HCT116 (cell line): ENCODE data around the gene FREM3. TPM values are rescaled to one million over a fixed set of nuclear protein-coding genes. Genes with fewer than 3 reads are reported as not detected.

Experiments used
- ATAC-seq: fragments of 200-7000 bp; cut with Tn5 transposase; 2 replicates; pipeline ENCODE4 v1.9.1; 2020; ENCODE audit warnings: mild to moderate bottlenecking, moderate library complexity
- BruUV-seq: library from RNA; stranded (reverse); fragments of 400-500 nt; replicated peaks from 2 replicates; lab custom pipeline; 2021; lab: Mats Ljungman, UMichigan
- CTCF ChIA-PET: fragments of 300-600 bp; sonication (Branson Sonifier 250); formaldehyde crosslinking; loops from one replicate; lab custom pipeline; 2021; ENCODE audit warnings: antibody characterized with exemption; lab: Charles Lee
- POLR2A ChIA-PET: fragments of 300-600, 350-600 bp; sonication (Branson Sonifier 250); formaldehyde crosslinking; loops from one replicate; lab custom pipeline; 2021; ENCODE audit warnings: antibody characterized with exemption; lab: Charles Lee
- RAD21 ChIA-PET, 2 experiments: fragments of 300-600 bp; sonication (Branson Sonifier 250); formaldehyde crosslinking; loops; one replicate each; lab custom pipeline; 2023; ENCODE audit warnings: low total read pairs in 2 of 2; ENCODE audit not compliant: uncharacterized antibody in 2 of 2, unreplicated experiment in 2 of 2, low non-redundant PET in 1 of 2; lab: Charles Lee
- DNase-seq: peaks from one replicate; pipeline ENCODE4 v3.0.0-alpha.2; 2010; ENCODE audit warnings: low read depth, low spot score
- H2AFZ ChIP-seq: fragments of 200-600 bp; shearing (Covaris generic), sonication (generic); 2 replicates; pipeline ENCODE4 v1.6.1; 2017; ENCODE audit warnings: low read depth, mixed run types, mixed read lengths, antibody characterized with exemption, low read length; ENCODE audit not compliant: poor library complexity, severe bottlenecking
- H3K27ac ChIP-seq: 2 replicates; pipeline ENCODE4 v1.5.1; 2012; ENCODE audit warnings: low read depth, low read length
- H3K27me3 ChIP-seq: fragments of 200-600 bp; sonication (generic); 2 replicates; pipeline ENCODE4 v1.6.1; 2016; ENCODE audit warnings: mixed run types, low read length, mixed read lengths; ENCODE audit not compliant: insufficient read depth
- H3K36me3 ChIP-seq, 2 experiments: fragments of 200-500 bp in 1 of 2; fragments of 200-600 bp in 1 of 2; sonication (Bioruptor generic) in 1 of 2; sonication (generic) in 1 of 2; 2 replicates each; pipeline versions ENCODE4 v1.5.1 to v1.6.1; 2014 to 2016; ENCODE audit warnings: low read length in 2 of 2, inconsistent platforms in 1 of 2, mixed read lengths in 1 of 2, mixed run types in 1 of 2; ENCODE audit not compliant: insufficient read depth in 2 of 2, control insufficient read depth in 1 of 2
- H3K4me1 ChIP-seq, 2 experiments: fragments of 200-600 bp in 1 of 2; sonication (generic) in 1 of 2; 2 replicates each; pipeline versions ENCODE4 v1.5.1 to v1.6.1; 2012 to 2017; ENCODE audit warnings: low read length in 2 of 2, inconsistent platforms in 1 of 2, mild to moderate bottlenecking in 1 of 2, mixed read lengths in 1 of 2, mixed run types in 1 of 2, moderate library complexity in 1 of 2; ENCODE audit not compliant: insufficient read depth in 2 of 2, control insufficient read depth in 1 of 2
- H3K4me2 ChIP-seq: fragments of 200-600 bp; sonication (generic); 2 replicates; pipeline ENCODE4 v1.6.1; 2017; ENCODE audit warnings: mixed run types, low read length, mixed read lengths
- H3K4me3 ChIP-seq, 2 experiments: fragments of 200-600 bp in 1 of 2; sonication (generic) in 1 of 2; replicated peaks in 1 of 2; 2 replicates each; pipeline ENCODE4 v1.5.1; 2011 to 2016; ENCODE audit warnings: low read length in 2 of 2, control low read depth in 1 of 2, low read depth in 1 of 2, mild to moderate bottlenecking in 1 of 2, mixed read lengths in 1 of 2, mixed run types in 1 of 2
- H3K79me2 ChIP-seq: fragments of 200-600 bp; sonication (generic); 2 replicates; pipeline ENCODE4 v1.6.1; 2017; ENCODE audit warnings: mild to moderate bottlenecking, mixed run types, low read length, moderate library complexity, mixed read lengths; ENCODE audit not compliant: insufficient read depth
- H3K9ac ChIP-seq: fragments of 200-600 bp; sonication (generic); 2 replicates; pipeline ENCODE4 v1.6.1; 2016; ENCODE audit warnings: low read length, mixed read lengths
- H3K9me2 ChIP-seq: fragments of 200-600 bp; sonication (generic), shearing (Covaris generic); 2 replicates; pipeline ENCODE4 v1.6.1; 2017; ENCODE audit warnings: mixed run types, mild to moderate bottlenecking, moderate library complexity; ENCODE audit not compliant: insufficient read depth
- H3K9me3 ChIP-seq, 2 experiments: fragments of 200-500 bp in 1 of 2; fragments of 200-600 bp in 1 of 2; sonication (Bioruptor generic) in 1 of 2; sonication (generic) in 1 of 2; 2 replicates each; pipeline ENCODE4 v1.6.1; 2014 to 2017; ENCODE audit warnings: low read length in 2 of 2, mixed read lengths in 2 of 2, inconsistent platforms in 1 of 2, low read depth in 1 of 2, mild to moderate bottlenecking in 1 of 2, mixed run types in 1 of 2, moderate library complexity in 1 of 2; ENCODE audit not compliant: control insufficient read depth in 1 of 2, insufficient read depth in 1 of 2
- H4K20me1 ChIP-seq: fragments of 200-600 bp; sonication (generic), shearing (Covaris generic); 2 replicates; pipeline ENCODE4 v1.6.1; 2017; ENCODE audit warnings: mixed run types, mild to moderate bottlenecking, moderate library complexity; ENCODE audit not compliant: insufficient read depth
- CBX3 ChIP-seq: IDR thresholded peaks from 2 replicates; pipeline ENCODE4 v1.6.1; 2012; ENCODE audit warnings: low read depth
- CEBPB ChIP-seq: IDR thresholded peaks from 2 replicates; pipeline ENCODE4 v1.6.1; 2012; ENCODE audit warnings: low read depth
- EGR1 ChIP-seq: IDR thresholded peaks from 2 replicates; pipeline ENCODE4 v1.6.1; 2012; ENCODE audit warnings: low read depth
- EZH2 ChIP-seq: fragments of 200-600 bp; sonication (generic); IDR thresholded peaks from 2 replicates; pipeline ENCODE4 v1.6.1; 2017; ENCODE audit warnings: antibody characterized with exemption, mixed run types
- POLR2A ChIP-seq: IDR thresholded peaks from 2 replicates; pipeline ENCODE4 v1.7.0; 2011; ENCODE audit warnings: borderline replicate concordance; ENCODE audit not compliant: insufficient read depth, insufficient read length; ENCODE audit errors: extremely low read depth
- RAD21 ChIP-seq: IDR thresholded peaks from 2 replicates; pipeline ENCODE4 v1.6.1; 2012; ENCODE audit warnings: low read depth, mild to moderate bottlenecking
- SIN3A ChIP-seq: IDR thresholded peaks from 2 replicates; pipeline ENCODE4 v1.6.1; 2012; ENCODE audit warnings: low read depth
- YY1 ChIP-seq: IDR thresholded peaks from 2 replicates; pipeline ENCODE4 v1.6.1; 2011; ENCODE audit warnings: low read length, low read depth, moderate library complexity, mild to moderate bottlenecking; ENCODE audit not compliant: insufficient replicate concordance; ENCODE audit errors: extremely low read depth
- ZNF274 ChIP-seq: fragments of 200-500 bp; sonication (Bioruptor generic); IDR thresholded peaks from 2 replicates; pipeline ENCODE4 v1.6.1; 2014; ENCODE audit warnings: mild to moderate bottlenecking, low read depth, low read length, inconsistent platforms
- intact Hi-C: fragments of 100-400 bp; cut with micrococcal nuclease; formaldehyde crosslinking; loops from 2 replicates; pipeline ENCODE4 v1.10.0; 2022
- total RNA-seq: library from RNA; stranded (reverse); gene quantifications from one replicate; pipeline ENCODE4 v1.2.1, GENCODE V29; 2021; ENCODE audit not compliant: unreplicated experiment
- TF ChIP-seq, protein P1 (sequence below), 3 experiments: fragments of 200-600 bp in 1 of 3; sonication (generic) in 1 of 3; IDR thresholded peaks in 2 of 3; conservative IDR thresholded peaks in 1 of 3; 2 replicates each; pipeline ENCODE4 v1.5.1; 2012 to 2017; ENCODE audit warnings: low read depth in 2 of 3, low read length in 2 of 3, antibody characterized with exemption in 1 of 3, borderline replicate concordance in 1 of 3, control low read depth in 1 of 3, mild to moderate bottlenecking in 1 of 3, mixed read lengths in 1 of 3, mixed run types in 1 of 3, moderate library complexity in 1 of 3; ENCODE audit not compliant: insufficient read depth in 1 of 3

FREM3 gene
- total RNA-seq, 1 experiment from 2014 or later, result not detected

DNA sequence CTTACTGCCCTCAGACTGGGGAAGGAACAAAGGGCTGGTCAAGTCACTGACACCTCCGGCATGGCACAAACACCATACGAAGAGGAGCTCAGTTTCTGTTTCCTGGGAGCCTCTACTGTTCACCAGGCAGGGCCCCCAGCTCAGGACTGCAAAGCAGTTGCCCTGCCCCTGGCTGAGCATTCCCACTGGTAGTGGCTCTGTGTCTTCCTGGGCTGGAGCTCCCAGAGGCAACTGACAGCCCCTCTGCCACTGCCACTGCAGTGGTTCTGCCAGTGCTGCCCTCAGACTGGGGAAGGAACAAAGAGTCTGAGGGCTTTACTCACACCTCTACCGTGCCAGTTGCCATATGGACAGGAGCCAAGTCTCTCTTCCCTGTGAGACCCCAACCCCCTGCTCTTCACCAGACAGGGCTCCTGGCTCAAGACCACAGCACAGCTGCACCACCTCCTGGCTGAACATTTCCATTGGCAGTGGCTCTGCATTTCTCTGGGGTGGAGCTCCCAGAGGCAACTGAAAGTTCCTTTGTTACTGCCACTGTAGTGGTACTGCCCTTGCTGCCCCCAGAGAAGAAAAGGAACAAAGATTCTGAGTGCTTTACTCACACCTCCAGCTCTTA, 119.0 kb downstream of the FREM3 start:
- RAD21 ChIA-PET, result no interaction called here
- H3K4me3 ChIP-seq, result no peak overlapping the region
- DNase-seq, result no peak
- ATAC-seq, result no peak
- CTCF ChIA-PET, result interaction anchor here (0.8 to 1.0 kb wide), 2 partner anchors 9 to 51 kb away, joined by 3 read pairs; no protein-coding TSS in a partner anchor
- 0 out of 4 replicates have a peak, but pooled peaks cover 0 to 3% of the 10 kb centered on the region in 2 experiments for H3K9me3 ChIP-seq
- H3K27ac ChIP-seq, result no peak overlapping the region
- H3K9ac ChIP-seq, result no peak overlapping the region
- no peaks in the 10 kb centered on the region for H3K36me3 ChIP-seq
- H3K79me2 ChIP-seq, result no peaks in the 10 kb centered on the region
- TF ChIP-seq POLR2A (no peak), YY1 (no peak), EZH2 (no peak), CBX3 (no peak), EGR1 (no peak), CEBPB (no peak), RAD21 (peak; percentile 41)
- TF ChIP-seq, protein P1, sequence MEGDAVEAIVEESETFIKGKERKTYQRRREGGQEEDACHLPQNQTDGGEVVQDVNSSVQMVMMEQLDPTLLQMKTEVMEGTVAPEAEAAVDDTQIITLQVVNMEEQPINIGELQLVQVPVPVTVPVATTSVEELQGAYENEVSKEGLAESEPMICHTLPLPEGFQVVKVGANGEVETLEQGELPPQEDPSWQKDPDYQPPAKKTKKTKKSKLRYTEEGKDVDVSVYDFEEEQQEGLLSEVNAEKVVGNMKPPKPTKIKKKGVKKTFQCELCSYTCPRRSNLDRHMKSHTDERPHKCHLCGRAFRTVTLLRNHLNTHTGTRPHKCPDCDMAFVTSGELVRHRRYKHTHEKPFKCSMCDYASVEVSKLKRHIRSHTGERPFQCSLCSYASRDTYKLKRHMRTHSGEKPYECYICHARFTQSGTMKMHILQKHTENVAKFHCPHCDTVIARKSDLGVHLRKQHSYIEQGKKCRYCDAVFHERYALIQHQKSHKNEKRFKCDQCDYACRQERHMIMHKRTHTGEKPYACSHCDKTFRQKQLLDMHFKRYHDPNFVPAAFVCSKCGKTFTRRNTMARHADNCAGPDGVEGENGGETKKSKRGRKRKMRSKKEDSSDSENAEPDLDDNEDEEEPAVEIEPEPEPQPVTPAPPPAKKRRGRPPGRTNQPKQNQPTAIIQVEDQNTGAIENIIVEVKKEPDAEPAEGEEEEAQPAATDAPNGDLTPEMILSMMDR (IDR thresholded peaks at IDR 0.05 in 2 of 3, conservative IDR thresholded peaks at IDR 0.05 in 1 of 3; ENCODE audit: borderline replicate concordance in 1 of 3, insufficient read depth in 1 of 3, low read depth in 2 of 3, low read length in 2 of 3), result peak in 1 of 3 experiments; percentile 2; a peak in 1 of 6 replicates
- no peaks in the 10 kb centered on the region for H4K20me1 ChIP-seq
- H3K27me3 ChIP-seq, result no peaks in the 10 kb centered on the region
- no peak overlapping the region for H2AFZ ChIP-seq
- intact Hi-C loops, result loop anchor here (10.0 kb wide), 1 partner anchor 443 kb away; no protein-coding TSS in a partner anchor
- POLR2A ChIA-PET, result no interaction called here
- H3K4me1 ChIP-seq, result no peaks in the 10 kb centered on the region
- H3K9me2 ChIP-seq, result no peaks in the 10 kb centered on the region
- no peak overlapping the region for H3K4me2 ChIP-seq
- no TSS peak for BruUV-seq

DNA sequence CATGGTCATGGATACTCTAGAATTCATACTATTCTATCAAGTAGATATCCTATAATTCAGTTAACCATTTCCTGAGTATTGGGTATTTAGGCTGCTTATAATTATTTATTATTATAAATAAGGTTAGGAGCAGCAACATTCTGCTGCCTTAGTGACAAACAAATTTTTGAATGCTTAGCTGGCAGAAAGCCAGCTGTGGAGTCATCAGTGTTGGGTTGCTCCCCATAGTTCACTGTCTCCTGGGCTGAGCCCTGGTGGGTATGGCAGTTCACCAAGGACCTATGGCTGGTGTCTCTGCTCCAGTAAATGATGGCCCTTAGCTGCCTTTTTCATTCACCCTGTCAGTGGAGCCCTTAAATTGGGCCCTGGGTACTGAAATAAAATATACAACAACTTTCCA, 125.1 kb downstream of the FREM3 start:
- ATAC-seq, result no peak
- intact Hi-C loops, result no loop called here
- DNase-seq, result no peak
- H3K4me3 ChIP-seq, result no peak overlapping the region
- CTCF ChIA-PET, result no interaction called here
- no peaks in the 10 kb centered on the region for H3K9me3 ChIP-seq
- no peaks in the 10 kb centered on the region for H3K9me2 ChIP-seq
- no peaks in the 10 kb centered on the region for H3K79me2 ChIP-seq
- H3K4me1 ChIP-seq, result no peaks in the 10 kb centered on the region
- no peaks in the 10 kb centered on the region for H3K36me3 ChIP-seq
- POLR2A ChIA-PET, result no interaction called here
- H3K27ac ChIP-seq, result no peak overlapping the region
- BruUV-seq, result no TSS peak
- no peak overlapping the region for H2AFZ ChIP-seq
- no peaks in the 10 kb centered on the region for H3K27me3 ChIP-seq
- H4K20me1 ChIP-seq, result no peaks in the 10 kb centered on the region
- no peak overlapping the region for H3K4me2 ChIP-seq
- H3K9ac ChIP-seq, result no peak overlapping the region
- TF ChIP-seq, protein P1 (IDR thresholded peaks at IDR 0.05 in 2 of 3, conservative IDR thresholded peaks at IDR 0.05 in 1 of 3; ENCODE audit: borderline replicate concordance in 1 of 3, insufficient read depth in 1 of 3, low read depth in 2 of 3, low read length in 2 of 3), result no peak
- TF ChIP-seq SIN3A, result no peak
- TF ChIP-seq ZNF274, result no peak
- no peak for TF ChIP-seq CBX3
- RAD21 ChIA-PET, result no interaction called here
